Heart left ventricle (tissue), 13 donors: ENCODE measurements around the gene PTPRE.

ENCODE experiments used
- CTCF ChIP-seq, 12 donors: fragments of 200-600 bp; sonication (generic) in 4 of 12; IDR thresholded peaks; one replicate each; pipeline versions ENCODE4 v1.5.0 to v1.8.0; 2018 to 2022; ENCODE audit warnings: antibody characterized with exemption in 12 of 12, mild to moderate bottlenecking in 5 of 12
- POLR2A ChIP-seq, 2 donors: fragments of 450-650 bp; IDR thresholded peaks; one replicate each; pipeline ENCODE4 v1.6.1; 2017; ENCODE audit warnings: antibody characterized with exemption in 2 of 2, mild to moderate bottlenecking in 2 of 2, moderate library complexity in 2 of 2
- donor health status: ischemic (EF 13 %, LVEDD 7.1; RV severe dilation, severe dysfunction).
- donor health status: DM: no; HTN: yes; CAD: no.
- donor health status: DM: no; HTN: no; CAD: no.
- donor health status: ischemic (EF 25% LVEDD 6.9; RV normal size, moderate dysfunction).
- donor health status: ischemic (EF 25% LVEDD 5.7; RV mildly dilated, moderate dysfunction).
- donor health status: ischemic (EF 35%, LVEDD 5.7; RV mildly dilated, moderate dysfunction).
- donor health status: nonischemic (EF 11% LVEDD 7.7; RV severe dilation, severe dysfunction).
- donor health status: DM: yes; HTN: yes; CAD: no.
- donor health status: PGD.
- donor health status: ischemic (EF 29% LVEDD 5.4; RV normal size, mild dysfunction).
- donor health status: nonischemic (EF 23%, LVEDD 6.1; RV moderate dilation, normal function).

- TF ChIP-seq CTCF (IDR thresholded peaks at IDR 0.05) (no peak), POLR2A (IDR thresholded peaks at IDR 0.05) (no peak)
Measured at GRCh38 chr10:128113026-128113425, 206.1 kb downstream of the PTPRE start.
